HCEC 1CT (cell line): ENCODE results near the gene EIF4E.
A peak's percentile ranks its signal among the peaks of the same experiment; 100 is the strongest.
"Not testable (repeated sequence)": the region's sequence is repeated elsewhere in the genome, so short reads cannot be mapped to it uniquely, and the experiment has no call there.

Experiments used
- DNase-seq: peaks from one replicate; pipeline ENCODE4 v3.0.0-alpha.2; 2017

Gene EIF4E

GRCh38 chr4:98872120-98872906 lies 56.6 kb downstream of the EIF4E start:
- DNase-seq = not testable (repeated sequence)

GRCh38 chr4:98867648-98868047 lies 61.3 kb downstream of the EIF4E start:
- no peak for DNase-seq

DNA sequence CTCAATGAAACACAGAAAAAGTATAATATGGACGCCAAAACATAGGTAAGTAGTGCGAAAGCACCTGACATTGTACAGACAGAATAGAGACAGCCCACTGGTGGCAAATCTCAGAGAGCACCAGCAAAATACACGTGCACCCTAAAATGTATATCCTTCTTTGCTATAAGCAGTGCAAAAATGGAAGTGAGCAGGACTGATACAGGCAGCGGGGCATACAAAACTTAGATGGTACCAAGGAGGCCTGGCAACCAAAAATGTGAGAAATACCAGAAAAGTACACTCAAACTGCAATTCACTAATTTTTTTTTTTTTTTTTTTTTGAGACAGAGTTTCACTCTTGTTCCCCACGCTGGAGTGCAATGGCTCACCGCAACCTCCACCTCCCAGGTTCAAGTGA lies 63.9 kb downstream of the EIF4E start:
- DNase-seq = no peak

DNA sequence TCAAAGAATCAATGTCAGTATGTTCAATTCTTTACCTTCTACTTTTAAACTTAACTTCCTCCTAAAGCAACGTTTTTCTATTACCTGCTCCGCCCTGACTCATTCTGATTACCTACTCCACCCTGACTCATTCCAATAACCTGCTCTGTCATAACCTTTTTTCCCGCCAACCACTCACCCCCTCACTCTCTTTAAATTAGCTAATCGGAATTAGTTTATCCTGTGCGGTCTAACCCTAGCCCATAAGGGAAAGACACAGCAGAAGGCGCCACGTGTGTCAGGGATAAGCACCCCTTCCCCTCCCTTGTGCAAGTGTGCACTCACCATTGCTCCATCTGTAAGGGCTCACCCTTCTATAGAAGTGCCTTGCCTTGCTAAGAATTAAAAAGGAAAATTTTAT lies 64.4 kb downstream of the EIF4E start:
- no peak for DNase-seq

DNA sequence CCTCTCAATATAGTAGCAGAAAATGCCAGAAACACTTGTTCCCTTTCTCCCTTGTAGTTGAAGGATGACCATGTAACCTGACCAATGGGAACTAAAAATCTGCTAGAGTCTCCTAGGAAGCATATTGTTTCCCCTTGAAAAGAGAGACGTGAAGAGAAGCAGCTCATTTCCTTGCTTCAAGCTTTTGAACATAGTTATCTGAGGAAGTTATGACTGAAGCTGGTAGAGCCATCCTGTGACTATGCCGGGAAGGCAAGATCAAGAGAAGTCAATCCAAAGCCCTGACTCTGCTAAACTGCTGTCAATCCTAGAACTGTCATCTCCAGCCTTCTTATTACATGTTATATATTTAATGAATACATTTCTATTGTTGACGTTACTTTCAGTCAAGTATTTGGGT lies 66.6 kb downstream of the EIF4E start:
- no peak for DNase-seq

- no peak for DNase-seq
These were observed 67.6 kb downstream of the EIF4E start for GRCh38 chr4:98861100-98861884.

- peak; percentile 36 for DNase-seq
These were observed 77.1 kb downstream of the EIF4E start for GRCh38 chr4:98851806-98852205.

DNA sequence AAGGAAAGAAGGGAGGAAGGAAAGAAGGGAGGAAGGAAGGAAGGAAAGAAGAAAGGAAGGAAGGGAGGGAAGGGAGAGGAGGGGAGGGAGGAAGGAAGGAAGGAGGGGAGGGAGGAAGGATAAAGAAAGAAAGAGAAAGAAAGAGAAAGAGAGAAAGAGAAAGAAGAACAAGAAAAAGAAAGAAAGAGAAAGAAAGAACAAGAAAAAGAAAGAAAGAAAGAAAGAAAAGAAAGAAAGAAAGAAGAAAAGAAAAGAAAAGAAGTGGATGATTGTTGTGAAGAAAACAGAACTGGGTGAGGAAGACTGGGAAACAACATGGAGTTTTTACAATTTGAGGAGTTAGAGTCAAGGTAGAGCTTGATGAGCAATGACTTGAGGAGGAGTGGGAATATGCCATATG lies 78.0 kb downstream of the EIF4E start:
- no peak for DNase-seq

DNA sequence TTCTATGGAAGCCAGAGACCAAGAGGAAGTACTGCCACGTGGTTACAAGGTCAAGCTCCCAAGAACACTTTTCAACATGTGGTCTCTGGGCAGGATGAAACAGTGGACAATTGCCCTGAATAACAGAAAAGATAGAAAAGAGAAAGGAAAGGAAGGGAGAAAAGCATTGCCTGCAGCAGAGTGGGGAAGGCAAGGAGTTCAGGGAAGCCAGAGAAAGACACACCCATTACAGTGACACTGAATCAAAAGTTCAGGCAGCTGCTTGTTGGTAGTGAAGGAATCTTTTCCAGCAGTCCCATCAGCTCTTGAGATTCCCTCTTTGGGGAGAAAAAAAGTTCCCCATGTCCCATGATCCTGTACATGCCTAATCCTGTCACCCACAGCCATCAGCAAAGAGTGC lies 80.5 kb downstream of the EIF4E start:
- no peak for DNase-seq

- DNase-seq = no peak
These were observed 83.0 kb downstream of the EIF4E start for GRCh38 chr4:98845960-98846359.

DNA sequence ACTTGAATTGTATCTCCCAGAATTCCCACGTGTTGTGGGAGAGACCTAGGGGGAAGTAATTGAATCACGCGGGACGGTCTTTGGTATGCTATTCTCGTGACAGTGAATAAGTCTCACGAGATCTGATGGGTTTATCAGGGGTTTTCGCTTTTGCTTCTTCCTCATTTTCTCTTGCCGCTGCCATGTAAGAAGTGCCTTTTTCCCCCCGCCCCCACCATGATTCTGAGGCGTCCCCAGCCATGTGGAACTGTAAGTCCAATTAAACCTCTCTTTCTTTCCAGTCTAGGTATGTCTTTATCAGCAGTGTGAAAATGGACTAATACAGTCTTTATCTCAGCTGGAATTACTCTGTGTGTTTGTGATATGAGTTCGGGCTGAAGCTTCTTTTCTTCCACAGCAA lies 86.0 kb downstream of the EIF4E start:
- not testable (repeated sequence) for DNase-seq

DNA sequence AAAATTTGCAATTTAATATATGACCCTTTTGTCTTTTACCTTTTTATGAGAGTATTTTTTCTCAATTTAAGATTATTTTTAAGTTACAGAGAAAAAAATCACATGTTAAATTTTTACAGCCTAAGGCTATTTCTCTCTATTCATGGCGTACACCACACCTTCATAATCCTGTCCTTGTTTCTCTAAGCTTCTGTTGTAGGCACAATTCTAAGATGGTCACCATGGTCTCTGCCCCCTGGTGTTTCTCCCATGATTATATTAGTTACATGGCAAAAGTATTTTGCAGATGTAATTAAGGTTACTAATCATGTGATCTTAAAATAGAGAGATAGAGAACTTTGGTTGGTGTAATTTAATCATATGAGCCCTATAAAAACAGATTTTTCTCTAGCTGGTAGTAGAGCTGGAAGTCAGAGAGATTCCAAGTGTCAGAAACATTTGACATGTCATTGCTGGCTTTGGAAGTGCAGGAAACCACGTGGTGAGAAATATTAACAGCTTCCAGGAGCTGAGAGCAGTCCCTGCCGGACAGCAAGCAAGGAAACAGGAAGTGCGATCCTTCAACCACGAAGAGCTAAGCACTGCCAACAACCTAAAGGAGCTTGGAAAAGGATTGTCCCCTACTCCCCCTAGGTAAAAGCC lies 89.8 kb downstream of the EIF4E start:
- no peak for DNase-seq

GRCh38 chr4:98838531-98838930 lies 90.4 kb downstream of the EIF4E start:
- DNase-seq = no peak

DNA sequence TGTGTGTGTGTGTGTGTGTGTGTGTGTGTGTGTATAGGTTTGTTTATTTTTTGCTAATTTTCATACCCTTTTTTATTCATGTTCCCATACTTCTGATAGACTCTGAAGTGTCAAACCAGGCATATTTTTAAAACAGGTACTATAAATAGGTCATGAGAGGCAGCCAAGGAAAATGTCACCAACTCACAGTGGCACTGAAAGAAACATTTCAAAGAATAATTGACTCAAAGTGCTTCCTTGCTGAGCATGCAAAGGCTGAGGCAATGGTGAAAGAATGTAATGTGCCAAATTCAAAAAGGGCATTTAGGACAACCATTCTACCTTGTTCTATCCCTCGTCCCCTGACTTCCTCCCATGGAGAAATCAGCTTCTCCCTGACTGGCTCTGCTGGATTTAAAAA lies 95.5 kb downstream of the EIF4E start:
- DNase-seq = no peak

DNA sequence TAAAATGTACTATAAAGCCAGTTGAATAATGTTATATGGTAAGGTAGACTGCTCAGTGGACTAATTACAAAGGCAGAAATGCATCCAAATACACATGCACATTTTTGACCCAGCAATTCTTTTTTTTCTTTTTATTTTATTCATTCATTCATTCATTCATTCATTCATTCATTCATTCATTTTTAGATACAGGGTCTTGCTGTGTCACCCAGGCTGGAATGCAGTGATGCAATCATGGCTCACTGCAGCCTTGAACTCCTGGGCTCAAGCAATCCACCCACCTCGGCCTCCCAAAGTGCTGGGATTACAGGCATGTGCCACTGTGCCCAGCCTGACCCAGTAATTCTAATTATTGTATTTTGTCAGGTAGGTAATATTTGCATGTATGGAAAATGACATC lies 97.9 kb downstream of the EIF4E start:
- not testable (repeated sequence) for DNase-seq
